HFFc6 (cell line): ENCODE measurements around the gene TYMP. TPM values are rescaled to one million over a fixed set of nuclear protein-coding genes. Genes with fewer than 3 reads are reported as not detected.
"Not testable (repeated sequence)": the region's sequence is repeated elsewhere in the genome, so short reads cannot be mapped to it uniquely, and the experiment has no call there.

Experiments used
- DNase-seq: peaks from one replicate; pipeline ENCODE4 v3.0.0-alpha.2; 2018
- H3K27ac Mint-ChIP-seq: 2 replicates; pipeline ENCODE4 v1.8.0; 2020; ENCODE audit warnings: mild to moderate bottlenecking, mixed read lengths
- H3K27me3 Mint-ChIP-seq: 2 replicates; pipeline ENCODE4 v1.8.0; 2021; ENCODE audit warnings: mild to moderate bottlenecking, moderate library complexity, mixed read lengths; ENCODE audit not compliant: insufficient read depth
- H3K36me3 Mint-ChIP-seq: 2 replicates; pipeline ENCODE4 v1.8.0; 2021; ENCODE audit warnings: low read depth, mixed read lengths
- H3K4me1 Mint-ChIP-seq: 2 replicates; pipeline ENCODE4 v1.8.0; 2020; ENCODE audit warnings: low read depth, mixed read lengths
- H3K4me3 Mint-ChIP-seq: 2 replicates; pipeline ENCODE4 v1.8.0; 2020; ENCODE audit warnings: mild to moderate bottlenecking, moderate library complexity, mixed read lengths
- H3K9me3 Mint-ChIP-seq: 2 replicates; pipeline ENCODE4 v1.8.0; 2020; ENCODE audit warnings: mild to moderate bottlenecking, mixed read lengths
- CTCF ChIP-seq: fragments of 200-600 bp; sonication (generic); IDR thresholded peaks from 2 replicates; pipeline ENCODE4 v1.5.0; 2021; ENCODE audit warnings: antibody characterized with exemption, mild to moderate bottlenecking
- total RNA-seq, 6 experiments: library from RNA; stranded (reverse); fragmentation: NEBNext Ultra II Directional; extraction: Animal tissue kit (Norgen Biotek cat#: 25700); gene quantifications; 2 replicates in 1 of 6; 3 replicates in 5 of 6; pipeline ENCODE4 v1.2.3, GENCODE V29; 2021

The TYMP gene
- total RNA-seq, 6 experiments from 2014 or later, result 0.95 to 2.1 (median 1.3) TPM

GRCh38 chr22:50545522-50546325, 15.9 kb upstream of the TYMP start, which contains the start of gene KLHDC7B:
KLHDC7B (plus strand) TSS chr22:50545899; CDS start chr22:50546244, 345 bp downstream.
- DNase-seq, result no peak
- peak; percentile 29; the same call in 1 of the 2 replicates for TF ChIP-seq CTCF
- Mint-ChIP-seq H3K4me3 (no peak within 1 kb of the TSS), H3K4me1 (peaks cover 20% of the 10 kb centered on the region), H3K9me3 (no peaks in the 10 kb centered on the region), H3K27me3 (peaks cover 36% of the 10 kb centered on the region), H3K27ac (no peak within 1 kb of the TSS), H3K36me3 (no peaks in the 10 kb centered on the region)

GRCh38 chr22:50544746-50545253, 15.0 kb upstream of the TYMP start:
- Mint-ChIP-seq H3K27ac (no peak overlapping the region; the same call in 1 of the 2 replicates), H3K4me3 (no peak overlapping the region), H3K36me3 (no peaks in the 10 kb centered on the region), H3K27me3 (peaks cover 29% of the 10 kb centered on the region), H3K9me3 (no peaks in the 10 kb centered on the region), H3K4me1 (peaks cover 29% of the 10 kb centered on the region)
- no peak for TF ChIP-seq CTCF
- DNase-seq, result no peak

GRCh38 chr22:50544078-50544745, 14.4 kb upstream of the TYMP start:
- Mint-ChIP-seq H3K27ac (no peak overlapping the region; the same call in 1 of the 2 replicates), H3K36me3 (no peaks in the 10 kb centered on the region), H3K4me1 (peaks cover 35% of the 10 kb centered on the region), H3K4me3 (no peak overlapping the region), H3K27me3 (peaks cover 24% of the 10 kb centered on the region), H3K9me3 (no peaks in the 10 kb centered on the region)
- DNase-seq, result peak; percentile 55
- peak; percentile 66 for TF ChIP-seq CTCF

GRCh38 chr22:50542416-50542927, 12.7 kb upstream of the TYMP start:
- TF ChIP-seq CTCF, result peak; percentile 49; the same call in 1 of the 2 replicates
- H3K4me1 Mint-ChIP-seq, result peaks cover 37% of the 10 kb centered on the region
- H3K36me3 Mint-ChIP-seq, result no peaks in the 10 kb centered on the region
- no peak overlapping the region for H3K4me3 Mint-ChIP-seq
- DNase-seq, result peak; percentile 35
- no peaks in the 10 kb centered on the region for H3K9me3 Mint-ChIP-seq
- H3K27me3 Mint-ChIP-seq, result peaks cover 16% of the 10 kb centered on the region
- peak overlapping the region; percentile 72; the same call in 1 of the 2 replicates for H3K27ac Mint-ChIP-seq

GRCh38 chr22:50541667-50542026, 11.8 kb upstream of the TYMP start:
- Mint-ChIP-seq H3K4me1 (peaks cover 37% of the 10 kb centered on the region), H3K4me3 (peak overlapping the region; percentile 28; the same call in 1 of the 2 replicates), H3K27ac (peak overlapping the region; percentile 72), H3K27me3 (peaks cover 15% of the 10 kb centered on the region)
- H3K36me3 Mint-ChIP-seq, H3K9me3 Mint-ChIP-seq: not testable (repeated sequence)
- peak; percentile 89 for DNase-seq
